HCT116 (cell line): Measurements from ENCODE around the gene SDK1.

Source experiments
- CEBPB ChIP-seq: IDR thresholded peaks from 2 replicates; pipeline ENCODE4 v1.6.1; 2012; ENCODE audit warnings: low read depth
- CTCF ChIP-seq, 3 experiments: fragments of 200-600 bp in 1 of 3; sonication (generic) in 1 of 3; IDR thresholded peaks in 2 of 3; conservative IDR thresholded peaks in 1 of 3; 2 replicates each; pipeline ENCODE4 v1.5.1; 2012 to 2017; ENCODE audit warnings: low read depth in 2 of 3, low read length in 2 of 3, antibody characterized with exemption in 1 of 3, borderline replicate concordance in 1 of 3, control low read depth in 1 of 3, mild to moderate bottlenecking in 1 of 3, mixed read lengths in 1 of 3, mixed run types in 1 of 3, moderate library complexity in 1 of 3; ENCODE audit not compliant: insufficient read depth in 1 of 3
- EZH2 ChIP-seq: fragments of 200-600 bp; sonication (generic); IDR thresholded peaks from 2 replicates; pipeline ENCODE4 v1.6.1; 2017; ENCODE audit warnings: antibody characterized with exemption, mixed run types
- FOSL1 ChIP-seq: IDR thresholded peaks from 2 replicates; pipeline ENCODE4 v1.6.1; 2012; ENCODE audit warnings: low read depth
- MAX ChIP-seq: IDR thresholded peaks from 2 replicates; pipeline ENCODE4 v1.6.1; 2012
- POLR2A ChIP-seq: IDR thresholded peaks from 2 replicates; pipeline ENCODE4 v1.7.0; 2011; ENCODE audit warnings: borderline replicate concordance; ENCODE audit not compliant: insufficient read depth, insufficient read length; ENCODE audit errors: extremely low read depth
- REST ChIP-seq: IDR thresholded peaks from 2 replicates; pipeline ENCODE4 v1.6.1; 2012; ENCODE audit warnings: low read depth
- SP1 ChIP-seq: IDR thresholded peaks from 2 replicates; pipeline ENCODE4 v1.6.1; 2012; ENCODE audit warnings: low read depth
- SRF ChIP-seq: IDR thresholded peaks from 2 replicates; pipeline ENCODE4 v1.6.1; 2012; ENCODE audit warnings: low read depth
- TCF7L2 ChIP-seq: IDR thresholded peaks from 2 replicates; pipeline ENCODE4 v1.7.0; 2011; ENCODE audit warnings: borderline replicate concordance, inconsistent platforms; ENCODE audit not compliant: insufficient read depth, insufficient read length; ENCODE audit errors: extremely low read depth
- YY1 ChIP-seq: IDR thresholded peaks from 2 replicates; pipeline ENCODE4 v1.6.1; 2011; ENCODE audit warnings: low read length, low read depth, moderate library complexity, mild to moderate bottlenecking; ENCODE audit not compliant: insufficient replicate concordance; ENCODE audit errors: extremely low read depth
- ZFX ChIP-seq: fragments of 450-650 bp; IDR thresholded peaks from 2 replicates; pipeline ENCODE4 v1.6.1; 2017

GRCh38 chr7:3912291-3912690 lies 611.2 kb downstream of the SDK1 start:
- TF ChIP-seq CTCF (IDR thresholded peaks at IDR 0.05 in 2 of 3, conservative IDR thresholded peaks at IDR 0.05 in 1 of 3; ENCODE audit: borderline replicate concordance in 1 of 3, insufficient read depth in 1 of 3, low read depth in 2 of 3, low read length in 2 of 3), result no peak
- TF ChIP-seq REST, result no peak
- no peak for TF ChIP-seq POLR2A
- TF ChIP-seq CEBPB, result no peak
- no peak for TF ChIP-seq EZH2
- TF ChIP-seq MAX, result no peak
- TF ChIP-seq SP1, result no peak
- TF ChIP-seq ZFX, result no peak
- TF ChIP-seq YY1, result no peak
- no peak for TF ChIP-seq FOSL1
- no peak for TF ChIP-seq SRF
- TF ChIP-seq TCF7L2, result no peak
